HG03565 (cell line): ENCODE results near the gene LDHD.

Source experiments
- ATAC-seq: cut with Tn5 transposase; IDR thresholded peaks from one replicate; pipeline ENCODE4 v1.9.1; 2021; ENCODE audit warnings: mild to moderate bottlenecking, moderate library complexity; ENCODE audit not compliant: unreplicated experiment

Gene LDHD

DNA sequence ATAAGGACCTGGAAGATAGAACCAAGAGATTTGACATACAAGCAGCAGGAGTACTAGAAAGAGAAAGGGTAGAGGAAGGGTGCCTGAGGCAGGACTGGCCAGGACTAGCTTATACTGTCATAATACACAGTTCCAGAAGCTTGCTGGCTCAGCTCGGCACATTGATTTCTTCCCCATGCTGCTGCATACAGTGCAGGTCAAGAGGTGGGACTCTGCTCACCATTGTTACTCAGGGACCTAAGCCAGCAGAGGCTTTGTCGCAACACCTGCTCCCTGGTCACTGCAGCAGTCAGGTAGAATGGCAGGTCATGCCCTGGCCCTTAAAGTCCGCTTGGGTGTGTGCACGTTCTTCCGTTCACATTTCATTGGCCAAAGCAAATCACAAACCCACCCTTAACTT is 32.8 kb downstream of the LDHD start:
- ATAC-seq, result no peak

DNA sequence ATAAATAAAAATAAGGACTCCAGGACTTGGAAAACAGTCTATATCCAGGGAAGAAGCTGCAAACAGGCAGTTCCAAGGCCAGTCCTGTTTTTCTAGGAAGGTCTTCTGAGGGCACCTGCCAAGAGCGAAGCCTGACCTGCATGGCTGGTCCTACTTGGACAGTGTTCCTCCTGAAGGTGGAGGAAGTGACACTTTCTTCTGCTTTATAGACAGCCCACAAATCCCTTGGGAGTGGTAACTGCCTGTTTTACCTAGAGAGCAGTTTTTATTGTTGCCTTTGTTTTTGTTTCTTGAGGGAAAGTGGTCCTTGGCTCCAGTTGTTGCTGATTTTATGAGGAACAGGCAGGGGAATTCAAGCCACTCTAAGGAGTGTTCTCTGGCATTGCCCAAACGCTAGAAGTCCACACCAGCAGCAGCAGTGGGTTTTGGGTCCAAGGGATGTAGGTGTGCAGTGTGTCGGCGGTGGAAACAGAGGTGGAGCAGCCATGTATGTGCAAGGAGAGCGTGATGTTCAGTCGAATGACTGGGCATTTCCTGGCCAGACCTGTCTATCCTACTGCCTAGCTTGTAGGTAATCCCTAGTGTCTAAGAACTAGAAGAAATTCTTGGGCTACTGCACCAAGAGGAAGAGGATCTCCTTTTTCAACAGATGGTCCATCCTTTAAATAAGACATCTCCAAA is 35.3 kb downstream of the LDHD start:
- ATAC-seq, result no peak

DNA sequence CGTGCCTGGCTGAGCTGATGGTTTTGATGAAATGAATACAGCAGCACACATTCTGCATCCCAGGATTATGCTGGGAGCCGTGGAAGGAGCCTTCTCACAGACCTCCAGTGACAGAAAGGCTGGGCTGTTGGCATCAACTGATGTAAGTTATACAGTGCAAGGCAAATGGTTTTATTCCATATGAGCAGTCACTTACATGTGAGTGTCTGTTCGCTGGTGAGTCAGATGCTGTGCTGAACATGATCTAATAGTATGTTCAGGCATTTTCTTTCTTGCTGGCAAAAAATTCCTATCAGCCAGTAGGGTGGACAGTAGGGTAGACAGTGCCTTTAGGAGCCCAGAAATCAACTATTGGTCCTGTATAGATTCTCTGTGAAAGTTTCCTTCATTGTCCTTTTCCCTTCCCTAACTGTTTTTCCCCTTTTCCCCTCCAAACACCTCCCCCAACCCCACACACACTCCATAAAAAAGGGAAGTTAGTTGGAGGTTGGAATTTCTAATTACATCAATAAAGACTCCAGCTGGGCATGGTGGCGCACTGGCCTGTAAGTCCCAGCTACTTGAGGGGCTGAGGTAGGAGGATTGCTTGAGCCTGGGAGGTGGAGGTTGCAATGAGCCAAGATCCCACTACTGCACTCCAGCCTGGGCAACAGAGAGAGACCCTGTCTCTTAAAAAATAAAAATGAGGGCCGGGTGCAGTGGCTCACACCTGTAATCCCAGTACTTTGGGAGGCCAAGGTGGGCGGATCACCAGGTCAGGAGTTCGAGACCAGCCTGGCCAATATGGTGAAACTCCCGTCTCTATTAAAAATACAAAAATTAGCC is 36.2 kb downstream of the LDHD start:
- no peak for ATAC-seq

DNA sequence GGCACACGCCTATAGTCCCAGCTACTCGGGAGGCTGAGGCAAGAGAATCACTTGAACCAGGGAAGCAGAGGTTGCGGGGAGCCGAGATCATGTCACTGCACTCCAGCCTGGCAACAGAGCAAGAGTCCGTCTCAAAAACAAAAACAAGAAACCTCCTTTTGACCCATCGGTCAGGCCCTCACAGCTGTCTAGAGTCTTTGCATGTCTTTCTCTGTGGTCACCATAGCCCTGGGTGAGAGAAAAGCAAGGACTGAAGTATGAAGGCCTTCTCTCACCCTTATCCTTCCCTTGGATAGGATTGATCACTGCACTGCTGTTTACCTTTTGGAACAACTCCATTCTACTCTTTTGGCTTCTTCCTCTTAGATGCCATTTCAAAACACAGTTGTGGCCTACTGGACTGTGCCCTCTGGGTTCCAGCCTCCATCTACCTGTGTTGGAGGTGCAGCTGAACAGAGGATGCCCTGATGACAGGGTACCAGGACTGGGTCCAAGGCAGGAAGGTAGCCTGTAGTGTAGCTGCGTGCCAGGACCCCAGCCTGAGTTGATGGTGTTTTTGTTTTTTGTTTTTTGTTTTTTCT is 37.1 kb downstream of the LDHD start:
- no peak for ATAC-seq

DNA sequence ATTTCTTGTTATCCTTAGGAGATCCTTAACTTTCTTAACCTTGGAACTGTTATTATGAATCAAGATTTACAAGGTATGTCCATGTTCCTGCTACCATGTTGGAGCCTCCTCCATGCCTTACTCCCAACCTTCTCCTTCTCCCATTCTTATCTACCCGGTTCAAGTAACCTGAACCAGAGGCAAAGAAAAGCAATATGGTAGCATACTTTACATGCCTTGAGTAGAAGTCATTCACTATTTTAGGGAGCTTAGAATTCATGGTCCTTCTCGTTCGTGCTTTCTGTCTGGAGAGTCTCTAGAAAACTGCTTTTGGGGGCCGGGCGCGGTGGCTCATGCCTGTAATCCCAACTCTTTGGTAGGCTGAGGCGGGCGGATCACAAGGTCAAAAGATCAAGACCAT is 37.7 kb downstream of the LDHD start:
- no peak for ATAC-seq

DNA sequence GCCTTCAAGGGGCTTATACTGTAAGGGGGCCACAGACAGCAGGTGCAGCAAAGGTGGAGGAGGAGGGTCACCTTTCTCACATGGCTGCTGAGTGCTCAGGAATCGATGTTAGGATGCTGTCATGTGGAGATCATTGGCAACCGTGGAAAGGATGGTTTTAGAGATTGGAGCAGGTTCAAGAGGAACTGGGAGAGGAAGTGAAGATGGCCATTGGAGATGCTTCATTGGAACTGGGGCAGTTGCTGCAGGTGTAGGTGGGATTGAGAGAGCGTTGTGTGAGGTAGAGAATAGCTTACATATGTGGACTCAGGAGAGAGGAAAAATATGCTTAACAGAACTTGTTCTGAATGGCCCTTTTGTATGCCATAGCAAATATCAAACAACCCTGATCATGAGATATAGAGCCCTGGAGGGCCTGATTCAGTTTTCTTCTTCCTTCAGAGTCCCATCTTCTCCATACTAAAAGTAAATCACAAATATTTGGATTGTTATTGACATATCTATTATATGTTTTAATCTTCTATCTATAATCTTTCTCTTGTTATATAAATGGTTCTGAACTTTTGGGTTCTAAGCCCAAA is 40.8 kb downstream of the LDHD start:
- peak; percentile 12 for ATAC-seq

DNA sequence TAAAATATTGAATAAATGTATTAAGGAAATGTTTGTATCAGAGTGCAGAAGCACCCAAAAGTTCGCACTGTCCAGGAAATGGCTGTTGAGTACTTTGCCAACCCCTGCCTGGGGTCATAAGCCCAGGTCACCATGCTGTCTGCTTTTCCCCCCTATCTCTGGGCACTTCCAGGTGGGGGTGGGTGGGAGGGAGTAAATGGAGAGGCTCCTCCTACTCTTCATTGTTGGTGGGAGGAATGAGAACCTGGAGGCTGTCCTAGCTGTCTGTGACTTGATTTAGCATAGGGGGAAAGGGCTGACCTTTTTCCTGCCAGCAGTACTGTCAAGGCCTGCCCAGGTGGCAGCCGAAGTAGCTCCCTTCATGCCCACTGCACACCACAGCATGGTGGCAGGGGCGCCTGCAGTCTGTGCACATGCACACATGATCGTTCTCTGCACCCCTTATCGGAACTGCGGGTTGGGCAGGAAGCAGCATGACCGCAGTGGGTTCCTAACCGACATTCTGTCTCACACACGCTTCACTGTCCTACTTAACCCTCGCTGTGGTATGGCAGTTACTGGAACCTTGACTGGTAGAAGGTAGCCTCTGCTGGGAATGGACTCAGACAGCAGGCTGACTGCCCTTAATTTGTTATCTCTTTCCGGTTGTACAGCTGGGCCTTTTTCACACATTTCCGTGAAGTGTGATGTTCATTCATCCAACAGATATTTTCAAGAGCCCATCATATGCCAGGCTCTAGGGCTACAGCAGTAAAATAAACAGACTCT is 41.5 kb downstream of the LDHD start:
- peak; percentile 96 for ATAC-seq

DNA sequence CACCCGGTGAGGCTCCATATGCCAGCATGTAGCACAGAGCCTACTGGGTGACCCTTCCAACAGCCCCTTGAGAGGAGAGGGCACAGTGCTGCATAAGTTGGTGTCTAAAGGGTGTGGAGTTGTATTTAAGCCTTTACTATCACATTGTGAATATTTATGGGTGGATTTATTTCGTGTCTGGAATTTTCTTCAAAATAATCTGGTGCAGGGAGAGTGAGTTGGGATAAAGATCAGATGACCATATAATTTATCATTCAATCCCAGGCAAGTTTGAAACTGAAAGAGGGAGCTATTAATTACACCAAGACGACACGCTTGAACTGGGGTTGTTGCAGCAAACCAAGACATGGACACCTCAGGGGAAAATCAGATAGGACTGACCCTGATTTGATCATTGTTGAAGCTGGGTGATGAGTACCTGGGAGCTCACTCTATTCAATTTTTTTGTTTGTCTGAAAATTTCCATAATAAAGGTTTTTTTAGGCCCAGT is 42.2 kb downstream of the LDHD start:
- no peak for ATAC-seq

DNA sequence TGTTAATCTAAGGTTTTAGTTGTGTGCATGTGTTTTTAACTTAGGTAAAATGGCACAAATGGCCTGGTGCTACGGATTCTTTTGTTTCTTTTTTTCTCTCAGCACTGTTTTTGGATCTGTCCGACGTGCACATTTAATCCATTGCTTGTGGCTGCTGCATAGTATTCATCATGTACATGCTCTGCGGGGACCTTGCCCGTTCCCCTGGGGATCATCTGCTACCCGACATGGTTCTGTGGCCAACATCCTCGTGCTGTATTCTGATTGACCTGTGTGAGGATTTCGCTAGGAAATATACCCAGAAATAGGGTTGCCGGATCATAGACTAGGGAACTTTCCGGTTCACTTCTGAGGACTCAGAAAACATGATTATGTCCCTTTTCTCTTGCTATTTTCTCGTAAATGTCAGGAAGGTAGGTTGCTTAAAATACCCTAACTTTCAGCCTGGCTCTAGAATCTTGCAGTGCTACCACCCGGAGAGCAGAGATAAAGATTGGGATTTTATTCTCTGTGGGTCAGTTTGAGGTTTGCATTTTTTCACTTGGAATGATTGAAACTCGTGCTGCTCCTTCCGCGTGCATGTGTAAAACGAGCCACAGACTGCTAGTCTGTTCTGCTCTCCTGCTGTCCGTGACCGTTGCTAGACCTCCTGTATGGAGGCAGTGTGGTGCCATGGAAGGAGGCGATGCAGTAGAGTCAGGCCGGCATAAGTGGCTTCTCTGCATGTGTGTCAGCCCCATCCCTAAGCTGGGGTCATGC is 42.9 kb downstream of the LDHD start:
- no peak for ATAC-seq

DNA sequence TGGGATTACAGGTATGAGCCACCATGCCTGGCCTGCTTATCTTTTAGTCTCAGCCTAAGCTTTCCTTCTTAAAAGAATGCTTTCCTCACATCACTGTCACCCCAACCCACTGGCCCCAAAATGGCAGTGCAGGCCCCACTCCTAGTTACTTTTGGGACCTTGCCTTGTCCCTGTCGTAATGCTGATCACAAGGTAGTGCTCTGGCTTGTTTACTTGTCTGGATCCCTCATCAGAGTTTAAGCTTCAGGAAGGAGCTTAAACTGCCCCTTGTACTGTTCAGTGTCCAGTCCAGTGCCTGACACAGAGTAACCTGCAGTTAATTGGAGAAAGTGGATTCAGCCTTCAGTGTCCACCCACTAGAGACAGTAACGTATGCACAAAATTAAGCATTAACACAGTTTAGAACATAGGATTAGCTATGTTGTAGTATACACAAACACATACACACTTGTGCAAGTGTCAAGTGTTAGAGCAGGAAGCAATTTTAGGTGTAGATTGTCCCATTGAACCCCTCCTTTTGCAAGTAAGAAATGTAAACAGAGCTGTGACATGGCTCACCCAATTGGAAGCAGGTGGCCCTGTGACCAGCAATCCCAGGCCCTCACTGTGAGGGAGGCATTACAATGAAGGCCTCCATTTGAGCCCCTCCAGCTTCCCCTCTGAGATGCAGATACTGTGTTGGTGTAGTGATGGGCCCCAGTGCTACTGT is 44.2 kb downstream of the LDHD start:
- no peak for ATAC-seq

DNA sequence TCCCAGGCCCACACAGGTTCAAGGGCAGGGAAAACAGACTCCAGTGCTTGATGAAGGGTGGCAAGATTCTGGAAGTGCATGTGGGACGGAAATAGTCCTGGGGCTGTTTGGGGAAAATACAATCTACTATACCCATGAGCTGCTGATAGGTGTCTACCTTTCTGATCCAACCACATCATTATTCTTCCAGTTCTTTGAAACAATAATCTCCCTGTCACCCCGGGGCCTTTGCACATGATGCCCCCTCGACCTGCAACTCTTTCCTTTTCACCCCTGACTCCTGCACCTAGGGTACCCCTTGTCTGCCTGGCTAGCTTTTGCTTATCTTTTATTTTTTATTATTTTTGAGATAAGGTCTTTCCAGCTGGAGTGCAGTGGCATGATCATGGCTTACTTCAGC is 45.0 kb downstream of the LDHD start:
- ATAC-seq, result no peak

DNA sequence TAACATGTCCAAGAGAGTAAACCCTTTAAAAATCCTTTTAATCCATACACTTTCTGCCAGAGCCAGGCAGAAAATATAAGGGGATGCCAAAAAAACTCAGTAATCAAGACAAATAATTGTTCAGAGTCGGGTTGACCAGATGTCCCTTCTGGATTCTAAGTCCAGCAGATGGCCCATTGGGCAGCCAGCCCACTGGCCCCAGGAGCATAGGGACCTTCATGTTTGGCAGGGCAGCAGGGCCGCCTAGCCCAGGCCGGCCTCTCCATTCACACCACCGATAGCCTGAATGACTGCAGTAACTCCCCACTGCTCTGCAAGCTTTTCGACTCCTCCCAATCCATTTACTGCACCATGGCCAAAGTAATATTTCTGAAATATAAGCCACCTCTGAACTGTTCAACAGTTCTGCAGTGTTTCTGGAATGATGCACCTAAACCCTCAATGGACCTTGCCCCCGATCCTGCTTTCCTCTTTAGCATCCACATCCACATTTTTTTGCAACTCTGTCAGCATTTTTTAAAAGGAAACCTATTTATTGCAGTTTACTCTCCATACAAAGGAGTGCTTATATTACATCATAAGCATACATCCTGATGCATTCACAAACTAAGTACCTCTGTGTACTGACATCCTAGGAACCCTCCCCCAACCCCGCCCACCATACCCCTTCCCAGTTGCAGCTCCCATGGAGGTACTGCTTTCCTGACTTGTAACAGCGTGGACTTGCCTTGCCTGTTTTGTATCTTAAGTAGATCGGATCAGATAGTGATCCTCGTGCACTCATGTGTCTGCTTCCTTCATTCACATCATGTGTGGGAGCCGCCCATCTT is 46.4 kb downstream of the LDHD start:
- ATAC-seq, result no peak

DNA sequence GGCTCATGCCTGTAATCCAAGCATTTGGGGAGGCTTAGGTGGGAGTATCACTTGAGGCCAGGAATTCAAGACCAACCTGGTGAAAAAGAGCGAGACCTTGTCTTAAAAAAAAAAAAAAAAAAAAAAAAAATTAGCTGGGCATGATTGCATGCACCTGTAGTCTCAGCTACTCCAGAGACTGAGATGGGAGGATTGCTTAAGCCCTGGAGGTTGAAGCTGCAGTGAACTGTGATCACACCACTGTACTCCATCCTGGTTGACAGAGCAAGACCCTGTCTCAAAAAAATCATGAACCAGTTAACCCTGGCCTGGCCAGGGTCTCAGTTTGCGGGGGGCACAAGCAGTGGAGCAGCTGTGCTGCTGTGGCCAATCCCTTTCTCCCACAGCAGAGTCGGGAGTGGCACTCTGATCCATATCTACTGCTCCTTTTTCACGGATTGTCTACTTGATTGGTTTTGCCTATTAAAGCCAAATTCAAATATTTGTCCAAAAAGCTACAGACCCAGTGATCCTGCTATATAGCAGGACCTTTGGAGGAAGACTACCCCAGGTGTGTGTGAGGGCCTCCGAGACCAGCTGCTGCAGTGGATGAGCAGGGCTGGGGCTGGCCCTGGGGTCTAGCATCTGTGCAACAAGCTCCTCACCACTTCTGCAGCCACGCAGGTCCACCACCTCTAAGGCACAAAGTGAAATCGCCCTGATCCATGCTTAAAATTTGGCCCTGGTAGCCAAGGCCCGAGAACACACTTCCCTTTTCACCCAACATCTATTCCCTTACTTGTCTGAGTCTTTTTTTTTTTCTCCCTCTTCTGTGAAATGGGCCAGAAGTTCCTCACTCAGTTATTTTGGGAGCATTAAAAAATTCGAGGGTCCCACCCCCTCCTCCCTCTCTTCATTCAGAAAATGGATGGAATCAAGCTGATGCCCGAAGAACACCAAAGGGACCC is 48.2 kb downstream of the LDHD start:
- no peak for ATAC-seq

DNA sequence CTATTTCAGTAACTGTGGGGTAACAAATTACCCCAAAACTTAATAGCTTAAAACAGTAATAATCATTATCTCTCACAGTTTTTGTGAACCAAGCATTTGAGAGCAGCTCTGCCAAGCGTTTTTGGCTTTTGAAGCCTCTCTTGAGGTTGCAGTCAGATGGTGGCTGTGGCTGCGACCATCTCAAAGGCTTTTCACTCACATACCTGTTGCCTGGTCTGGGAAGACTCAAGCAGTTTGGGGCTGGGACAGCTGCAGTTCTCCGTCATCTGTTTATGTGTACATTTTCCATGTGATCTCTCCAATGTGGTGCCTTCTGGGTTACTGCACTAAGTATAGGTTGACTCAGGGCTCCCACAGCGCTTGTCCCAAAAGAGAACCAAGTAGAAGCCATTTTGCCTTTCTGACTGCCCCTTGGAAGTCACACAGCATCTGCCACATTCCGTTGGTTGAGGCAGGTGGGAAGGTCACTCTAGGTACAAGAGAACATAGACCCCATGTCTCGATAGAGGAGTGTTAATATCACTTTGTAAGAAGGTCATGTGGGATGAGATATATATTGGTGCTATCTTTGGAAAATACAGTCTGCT is 49.6 kb downstream of the LDHD start:
- ATAC-seq, result no peak

DNA sequence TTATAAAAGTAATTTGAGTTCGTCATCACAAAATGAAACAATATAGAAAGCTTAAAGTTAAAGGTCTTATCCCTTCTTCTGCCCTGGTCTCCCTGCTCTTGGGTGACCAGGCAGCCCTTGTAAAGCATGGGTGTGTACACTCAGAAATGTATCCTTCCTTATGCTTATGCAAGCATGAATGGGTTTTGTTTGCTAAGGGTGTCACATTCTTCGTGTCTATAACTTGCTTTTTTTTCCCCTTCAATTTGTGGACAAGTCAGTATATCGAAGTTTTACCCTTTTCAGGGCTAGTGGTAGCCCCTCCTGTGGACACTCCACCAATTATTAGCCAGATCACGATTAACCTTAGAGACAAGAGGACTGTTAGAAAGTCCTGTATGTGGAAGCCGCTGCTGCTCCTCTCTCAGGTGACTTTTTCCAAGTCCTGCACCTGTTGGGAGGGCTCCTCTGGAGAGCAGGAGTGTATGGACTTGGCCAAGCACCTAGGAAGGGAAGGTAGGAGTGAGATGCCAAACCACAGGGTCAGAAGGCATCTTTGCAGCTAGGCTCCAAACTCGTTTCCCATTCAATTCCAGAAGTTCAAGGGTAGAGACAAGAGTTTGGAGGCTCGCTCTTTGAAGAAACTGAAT is 50.9 kb downstream of the LDHD start:
- ATAC-seq, result no peak

DNA sequence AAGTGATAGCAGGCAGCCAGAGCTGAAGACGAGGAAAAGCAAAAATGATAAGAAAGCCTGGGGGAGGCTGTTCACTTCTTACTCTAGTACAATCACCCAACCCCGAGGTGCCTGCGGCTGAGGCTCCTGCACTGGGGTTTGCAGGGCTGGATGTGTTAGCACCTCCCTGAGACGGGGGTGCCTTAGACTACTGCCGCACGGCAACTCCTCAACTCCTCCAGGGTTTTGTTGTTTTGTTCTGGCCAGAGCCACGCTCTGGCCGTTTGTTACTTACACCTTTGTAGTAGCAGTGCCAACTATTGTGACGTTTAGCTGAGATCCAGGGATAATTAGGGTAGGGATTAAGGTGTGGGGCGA is 51.5 kb downstream of the LDHD start:
- ATAC-seq, result no peak
